ENCODE data around the gene LIG1.

The LIG1 gene

DNA sequence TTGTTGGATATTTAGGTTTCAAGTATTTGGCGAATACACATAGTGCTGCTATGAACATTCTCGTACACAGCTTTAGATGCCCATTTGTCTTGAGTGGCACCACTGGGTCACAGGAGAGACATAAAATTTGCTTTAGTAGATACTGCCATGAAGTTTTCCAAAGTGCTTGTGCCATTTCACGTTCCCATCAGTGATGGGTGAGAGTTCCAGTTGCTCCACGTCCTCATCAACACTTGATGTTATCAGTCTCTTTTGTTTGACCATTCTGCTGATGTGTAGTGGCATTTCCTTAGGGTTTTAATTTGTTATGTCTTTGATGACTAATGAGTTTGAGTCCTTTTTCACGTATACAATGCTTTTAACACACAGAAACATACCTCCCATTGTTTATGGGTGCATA, 11.4 kb upstream of the LIG1 start:
- DNase-seq, result no peak

DNA sequence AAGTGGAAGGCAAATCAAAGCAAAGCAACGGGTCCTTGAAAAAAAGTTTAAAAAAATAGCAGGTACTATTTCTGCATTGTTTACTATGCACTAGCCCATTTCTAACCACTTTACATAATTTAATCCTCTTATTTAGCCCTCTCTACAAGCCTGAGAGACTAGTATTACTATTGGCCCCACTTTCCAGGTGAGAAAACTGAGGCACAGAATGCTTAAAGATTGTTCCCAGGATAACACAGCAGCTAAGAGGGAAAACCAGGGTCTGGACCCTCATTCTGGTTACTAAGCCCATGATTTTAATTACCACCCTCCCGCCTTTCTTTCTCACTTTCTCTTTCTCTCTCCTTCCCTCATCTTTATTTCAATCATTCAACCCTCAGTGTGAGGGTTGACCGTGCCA, 6.1 kb upstream of the LIG1 start:
- no peak for DNase-seq

DNA sequence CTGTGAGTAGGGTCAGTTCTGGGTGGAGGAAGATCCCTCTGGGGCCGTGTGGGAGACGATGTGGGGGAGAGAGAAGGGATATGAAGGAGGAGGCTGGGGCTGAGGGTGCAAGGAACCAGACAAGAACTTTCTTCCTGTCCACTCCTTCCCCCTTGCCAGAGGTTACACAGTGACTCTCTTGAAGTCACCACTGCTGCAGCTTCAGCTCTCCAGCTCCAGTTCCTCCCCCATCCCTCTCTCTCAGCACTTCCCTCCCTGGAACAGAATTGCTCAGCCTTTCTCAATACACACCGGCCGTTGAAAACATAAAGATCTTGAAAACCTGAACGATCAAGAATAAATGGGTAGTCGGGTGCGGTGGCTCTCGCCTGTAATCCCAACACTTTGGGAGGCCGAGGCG, 5.4 kb upstream of the LIG1 start:
- DNase-seq, result no peak

DNA sequence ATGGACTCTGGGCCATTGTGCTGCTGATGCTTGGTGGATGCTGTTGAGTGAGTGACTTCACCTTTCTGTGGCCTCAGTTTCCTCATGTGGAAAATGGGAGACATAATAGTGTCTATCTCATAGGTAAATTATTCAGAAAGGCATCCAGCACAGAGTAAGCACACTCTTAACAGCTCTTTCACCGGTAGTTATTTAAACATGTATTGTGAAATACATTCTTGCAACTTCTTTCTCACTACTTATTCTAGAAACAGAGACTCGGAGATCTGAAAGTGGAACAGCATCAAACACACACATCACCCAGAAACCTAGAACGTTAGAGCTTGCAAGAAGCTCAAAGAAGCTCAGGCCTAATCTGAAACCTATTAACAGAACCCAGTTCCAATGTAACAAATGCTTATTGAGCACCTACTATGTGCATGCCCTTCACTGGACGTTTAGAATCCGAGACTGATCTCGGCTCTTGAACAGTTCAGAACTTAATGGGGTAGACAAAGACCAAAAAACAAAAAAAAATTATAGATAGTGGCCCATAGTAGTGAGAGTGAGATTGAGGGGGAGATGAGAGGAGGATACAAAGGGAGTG, 4.4 kb upstream of the LIG1 start:
- no peak for DNase-seq

DNA sequence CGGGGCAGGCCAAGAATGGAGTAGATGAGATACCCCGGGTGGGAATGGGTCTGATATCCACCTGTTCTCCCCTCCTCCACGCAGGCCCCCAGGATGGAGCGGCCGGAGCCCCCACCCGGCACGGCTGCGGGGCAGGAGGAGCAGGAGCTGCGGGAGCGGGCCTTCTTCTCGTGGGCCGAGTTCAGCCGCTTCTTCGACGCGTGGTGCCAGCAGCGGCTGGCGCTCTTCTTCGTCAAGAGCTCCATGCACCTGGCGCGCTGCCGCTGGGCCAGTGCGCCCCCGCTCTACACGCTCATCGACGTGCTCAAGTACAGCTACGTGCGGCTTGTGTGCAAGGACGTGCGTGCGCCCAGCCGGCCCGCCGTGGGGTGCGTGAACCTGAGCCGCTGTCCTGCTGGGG, 1.6 kb upstream of the LIG1 start:
- no peak for DNase-seq

DNA sequence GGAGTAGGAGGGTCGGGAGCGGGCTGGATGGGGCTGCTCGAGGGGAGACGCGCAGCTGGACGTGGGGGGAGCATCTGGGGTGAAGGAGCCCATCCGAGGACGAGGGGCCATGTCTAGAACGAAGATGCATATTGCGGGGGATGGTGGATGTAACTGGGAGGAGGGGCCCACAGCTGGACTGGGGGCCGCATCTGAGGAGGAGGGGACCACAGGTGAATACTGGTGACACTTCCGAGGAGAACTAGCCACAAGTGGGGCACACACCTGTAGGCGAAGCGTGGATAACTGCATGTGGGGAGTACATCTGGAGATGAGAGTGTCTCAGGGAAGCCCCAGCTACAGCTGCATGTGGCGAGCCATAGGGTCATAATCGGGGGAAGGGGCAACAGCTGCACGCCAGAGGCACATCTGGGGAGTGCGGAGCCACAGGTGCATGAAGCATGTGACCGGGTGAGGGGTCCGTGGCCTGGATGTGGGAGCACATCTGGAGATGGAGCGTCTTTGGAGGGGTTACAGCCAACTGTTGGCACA, 738 bp upstream of the LIG1 start:
- peak; percentile 50 for DNase-seq

DNA sequence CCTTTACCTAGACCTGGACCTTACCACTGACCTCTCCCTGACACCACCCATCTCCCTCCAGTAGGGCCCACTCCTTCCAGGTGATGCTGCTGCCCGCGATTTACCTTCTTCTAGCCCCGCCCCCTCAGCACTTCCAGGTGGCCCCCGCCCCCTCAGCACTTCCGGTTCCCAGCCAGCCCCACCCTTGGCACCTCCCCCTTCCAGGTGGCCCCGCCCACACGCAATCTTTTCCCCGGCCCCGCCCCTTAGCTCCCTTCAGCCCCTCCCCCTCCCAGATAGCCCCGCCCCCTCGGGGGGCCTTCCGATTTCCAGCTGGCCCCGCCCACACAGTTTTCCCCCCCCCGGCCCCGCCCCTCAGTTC, 586 bp downstream of the LIG1 start:
- DNase-seq, result no peak

DNA sequence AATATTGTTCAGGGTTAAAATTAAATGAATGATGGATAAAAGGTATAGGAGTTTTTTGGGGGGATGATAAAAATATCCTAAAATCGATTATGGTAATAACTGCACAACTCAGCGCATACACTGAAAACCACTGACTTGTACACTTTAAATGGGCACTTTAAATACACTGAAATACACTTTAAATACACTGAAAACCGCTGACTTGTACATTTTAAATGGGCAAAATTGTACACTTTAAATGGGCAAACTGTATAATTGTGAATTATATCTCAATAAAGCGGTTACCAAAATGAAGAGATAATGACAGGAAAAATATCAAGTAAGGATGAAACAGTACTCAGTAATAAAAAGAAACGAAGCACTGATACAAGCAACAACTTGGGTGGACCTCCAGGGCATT, 1.5 kb downstream of the LIG1 start:
- DNase-seq, result no peak

DNA sequence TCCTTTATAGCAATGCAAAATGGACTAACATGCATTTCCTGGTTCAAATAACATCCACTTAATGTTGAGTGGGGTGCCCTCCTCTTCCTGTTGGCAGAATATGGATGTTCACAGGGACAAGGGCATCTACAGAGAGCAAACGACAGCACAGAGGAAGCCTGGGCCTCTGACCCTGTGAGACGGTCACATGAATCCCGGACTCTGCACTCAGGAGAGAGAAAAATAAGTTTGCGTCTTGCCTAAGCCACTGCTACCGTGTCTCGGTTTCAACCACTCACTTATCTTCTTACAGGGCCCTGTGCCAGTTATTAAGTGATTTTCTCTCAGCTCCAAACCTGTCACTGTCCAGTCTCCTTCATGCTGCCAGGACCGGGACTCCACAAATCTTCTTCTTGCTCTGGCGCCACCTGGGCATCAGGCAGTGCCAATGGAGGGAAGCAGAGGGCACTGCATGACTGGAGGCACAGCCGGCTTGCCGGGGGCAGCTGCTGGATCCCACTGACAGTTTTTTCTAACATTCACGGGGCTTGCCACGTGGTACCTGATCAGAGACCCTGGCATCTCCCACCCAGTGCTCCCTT, 11.8 kb downstream of the LIG1 start:
- DNase-seq, result no peak

DNA sequence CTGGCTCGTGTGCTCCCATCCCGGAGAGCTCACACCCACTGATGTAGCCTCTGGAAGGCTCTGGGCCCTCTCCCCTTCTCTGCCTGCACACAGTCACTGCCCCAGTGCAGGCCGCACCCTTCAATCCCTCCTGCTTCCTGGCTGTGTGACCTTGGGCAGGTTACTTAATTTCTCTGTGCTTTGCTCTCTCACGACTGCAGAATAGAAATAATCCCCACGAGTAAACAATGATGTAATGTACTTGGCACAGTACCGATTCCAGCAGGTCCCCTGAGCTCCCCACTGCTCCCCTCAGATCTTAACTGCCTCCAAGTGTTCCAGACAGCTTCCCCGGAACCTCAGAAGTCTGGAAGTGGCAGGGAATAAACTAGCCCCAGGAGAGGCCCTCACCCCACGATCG, 16.1 kb downstream of the LIG1 start:
- DNase-seq, result no peak

DNA sequence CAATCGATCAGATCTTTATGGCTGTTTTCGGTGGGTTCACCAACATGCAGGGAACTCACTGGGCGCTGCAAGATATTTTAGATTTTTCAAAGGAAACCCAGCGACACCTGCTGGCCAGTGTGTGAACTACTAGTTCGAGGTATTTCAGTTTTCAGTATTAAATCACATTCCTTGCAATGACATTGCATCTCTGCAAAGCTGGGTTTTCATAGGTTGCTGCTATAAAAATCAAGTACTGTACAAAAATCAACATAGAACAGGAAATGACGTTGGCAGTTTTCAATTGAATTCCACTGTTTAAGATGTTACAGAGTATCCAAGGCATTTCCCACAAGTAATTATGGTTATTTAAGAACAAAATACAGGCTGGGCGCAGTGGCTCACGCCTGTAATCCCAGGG, 17.6 kb downstream of the LIG1 start:
- DNase-seq, result peak; percentile 67

DNA sequence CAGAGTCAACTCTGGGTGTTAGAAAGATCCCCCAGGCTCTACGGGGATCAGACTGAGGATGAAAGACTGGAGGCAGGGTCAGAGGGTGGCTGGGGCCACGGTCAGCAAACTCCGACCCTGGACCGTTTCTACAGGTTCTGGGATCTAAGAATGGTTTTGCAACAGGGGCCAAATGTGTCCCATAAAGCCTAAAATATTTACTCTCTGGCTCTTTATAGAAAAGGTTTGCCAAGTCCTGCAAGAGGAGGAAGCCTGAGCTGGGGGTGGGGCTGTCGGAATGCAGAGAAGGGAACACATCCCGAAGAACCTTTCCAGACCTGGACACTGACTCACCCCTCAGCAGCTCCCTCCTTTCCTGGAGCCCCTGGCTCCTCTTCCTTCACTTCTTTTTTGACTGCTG, 20.7 kb downstream of the LIG1 start:
- no peak for DNase-seq

DNA sequence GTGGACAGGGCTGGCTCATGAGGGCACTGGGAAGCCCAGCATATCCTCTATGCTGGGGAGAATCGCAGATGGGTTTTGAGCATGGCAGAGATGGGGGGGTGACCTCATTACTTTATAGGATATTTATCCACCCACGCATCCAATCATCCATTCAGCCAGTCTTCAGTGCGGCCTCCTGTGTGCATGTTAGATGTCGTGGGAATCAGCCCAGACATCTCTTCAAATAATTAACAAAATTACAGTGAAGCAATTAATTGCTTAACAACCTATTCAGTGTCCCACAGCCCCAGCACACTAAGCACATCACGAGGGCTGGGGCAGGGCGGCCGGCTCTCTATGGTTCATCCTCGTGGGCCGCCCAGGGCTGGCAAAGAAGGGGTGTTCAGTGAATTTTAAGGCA, 21.6 kb downstream of the LIG1 start:
- DNase-seq, result no peak

DNA sequence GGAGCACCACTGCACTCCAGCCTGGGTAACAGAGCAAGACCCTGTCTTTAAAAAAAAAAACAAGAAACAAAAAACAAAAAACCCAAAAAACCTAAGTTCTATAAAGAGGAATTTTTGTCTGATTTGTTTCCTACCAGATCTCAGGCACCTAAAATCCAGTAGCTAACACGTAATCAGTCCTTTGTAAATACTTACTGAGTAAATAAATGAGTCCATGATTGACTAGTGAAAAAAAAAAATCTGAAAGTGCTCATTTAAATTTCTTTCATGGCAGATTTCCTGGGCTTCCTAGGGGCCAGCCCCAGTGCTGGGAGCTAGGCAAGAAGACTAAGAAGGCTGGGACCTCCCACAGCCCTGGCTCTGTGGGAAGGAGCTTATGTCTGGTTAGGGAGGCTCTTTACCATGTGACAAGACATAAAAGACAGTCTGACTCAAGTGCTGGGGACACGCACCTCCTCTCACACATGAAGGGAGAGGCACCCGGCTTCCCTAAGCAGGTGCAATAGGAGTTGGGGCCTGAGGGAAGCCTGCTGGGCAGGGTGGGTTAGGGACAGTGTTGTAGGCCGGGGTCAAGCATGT, 22.5 kb downstream of the LIG1 start:
- DNase-seq, result no peak

DNA sequence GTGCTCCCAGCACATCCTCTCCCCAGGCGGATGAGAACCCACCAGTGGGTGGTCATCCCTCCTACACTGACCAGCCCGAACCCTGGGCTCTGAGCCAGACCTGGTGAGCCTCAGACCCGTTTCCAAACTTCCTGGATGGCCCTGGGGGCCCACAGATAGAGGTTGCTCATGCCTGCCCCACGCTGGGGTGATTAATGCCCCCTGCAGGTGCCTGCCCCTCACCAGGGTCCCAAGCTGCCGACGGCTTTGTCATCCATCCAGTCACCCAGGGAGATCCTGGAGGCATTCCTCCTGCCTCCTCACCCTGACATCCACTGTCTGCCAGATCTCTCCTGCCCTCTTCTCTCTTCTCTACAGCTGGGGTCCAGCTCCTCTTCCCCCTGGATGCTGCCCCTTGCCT, 31.1 kb downstream of the LIG1 start:
- no peak for DNase-seq

DNA sequence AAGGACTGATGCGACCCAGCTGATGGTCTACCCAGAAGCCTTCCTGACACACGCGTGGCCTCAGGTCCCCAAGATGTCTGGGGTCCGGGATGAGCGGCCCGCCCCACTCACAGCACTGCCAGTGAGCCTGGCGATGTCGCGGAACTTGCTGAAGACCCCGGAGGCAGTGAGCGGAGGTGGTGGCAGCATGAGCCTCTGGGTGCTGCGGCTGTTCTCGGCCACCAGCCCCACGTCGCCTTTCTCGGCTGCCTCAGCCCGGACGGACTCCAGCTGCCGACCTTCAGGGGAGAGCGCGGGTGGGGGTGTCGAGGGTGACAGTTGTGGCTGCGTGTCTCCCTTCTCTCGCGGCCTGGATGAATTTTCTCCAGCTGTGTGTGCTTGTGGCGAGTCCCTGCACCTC, 32.7 kb downstream of the LIG1 start:
- no peak for DNase-seq

DNA sequence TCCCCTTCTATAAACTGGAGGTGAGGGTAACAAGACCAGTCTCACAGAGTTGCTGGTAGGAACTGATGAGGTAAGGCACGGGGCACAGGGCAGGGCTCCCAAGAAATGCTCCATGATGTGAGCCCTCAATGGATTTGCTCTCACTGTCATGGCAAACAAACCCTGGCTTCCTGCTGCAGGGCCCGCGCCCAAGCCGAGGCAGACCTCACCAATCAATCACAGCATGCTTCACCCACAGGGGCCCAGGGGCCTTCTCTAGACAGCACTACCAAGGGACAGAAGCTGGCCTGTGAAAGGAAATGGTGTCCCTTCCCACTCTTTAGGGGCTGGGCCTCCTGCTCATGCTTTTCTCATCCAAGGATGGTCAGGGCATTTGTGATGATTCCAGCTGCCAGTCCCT, 33.6 kb downstream of the LIG1 start:
- DNase-seq, result no peak

DNA sequence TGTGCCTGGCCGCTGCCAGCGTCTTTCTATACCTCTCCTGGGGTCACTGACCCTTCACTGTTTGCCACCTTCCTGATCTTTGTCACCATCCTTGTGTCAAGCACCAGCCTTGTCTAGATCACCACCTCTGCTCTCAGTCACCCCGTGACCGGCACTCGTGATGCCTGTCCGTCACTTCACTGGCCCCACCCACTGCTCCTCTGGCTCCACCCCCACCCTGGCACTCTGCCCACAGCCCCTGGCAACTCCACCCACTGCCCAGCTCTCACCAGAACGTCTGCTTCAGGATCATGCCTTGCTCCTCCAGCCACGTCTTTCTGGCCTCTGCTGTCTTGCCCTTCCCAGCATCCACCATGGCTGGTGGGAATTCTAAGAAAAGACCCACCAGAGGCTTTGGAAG, 34.7 kb downstream of the LIG1 start:
- no peak for DNase-seq

DNA sequence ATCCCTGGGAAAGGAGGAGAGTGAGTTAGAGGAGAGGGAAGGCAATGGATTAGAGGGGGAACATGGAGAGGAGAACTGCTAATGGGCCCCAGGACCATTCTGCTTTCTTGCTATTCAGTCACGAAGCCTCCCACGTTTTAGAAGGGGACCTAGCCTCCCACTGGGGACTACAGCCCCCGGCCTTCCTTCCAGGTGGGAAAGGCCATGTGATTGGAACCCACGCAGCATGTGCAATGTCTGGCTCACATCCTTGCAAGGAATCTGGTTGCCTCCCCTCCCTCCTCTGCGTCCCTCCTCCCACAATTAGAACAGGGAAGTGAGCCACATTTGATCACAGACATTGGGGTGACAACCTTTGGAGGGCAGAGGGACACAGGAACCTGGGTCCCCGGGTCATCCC, 37.0 kb downstream of the LIG1 start:
- no peak for DNase-seq

DNA sequence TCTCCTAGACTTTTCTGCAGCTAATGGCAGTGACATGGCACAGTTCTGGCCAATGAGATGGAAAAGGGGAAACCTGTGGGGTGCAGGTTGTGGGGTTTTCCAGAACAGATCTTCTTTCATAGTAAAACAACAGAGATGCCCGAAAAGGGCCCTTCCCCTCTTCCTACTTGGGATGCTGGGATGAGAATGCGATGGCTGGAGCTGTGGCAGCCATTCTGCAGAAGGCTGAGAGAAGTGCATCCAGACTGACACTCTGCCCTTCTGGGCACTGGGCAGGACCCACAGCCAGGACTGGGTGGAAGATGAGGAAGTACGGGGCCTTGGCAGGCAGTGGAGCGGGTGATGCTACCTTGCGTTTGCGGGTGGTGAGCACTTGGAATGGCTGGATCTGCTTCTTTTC, 42.6 kb downstream of the LIG1 start:
- no peak for DNase-seq

DNA sequence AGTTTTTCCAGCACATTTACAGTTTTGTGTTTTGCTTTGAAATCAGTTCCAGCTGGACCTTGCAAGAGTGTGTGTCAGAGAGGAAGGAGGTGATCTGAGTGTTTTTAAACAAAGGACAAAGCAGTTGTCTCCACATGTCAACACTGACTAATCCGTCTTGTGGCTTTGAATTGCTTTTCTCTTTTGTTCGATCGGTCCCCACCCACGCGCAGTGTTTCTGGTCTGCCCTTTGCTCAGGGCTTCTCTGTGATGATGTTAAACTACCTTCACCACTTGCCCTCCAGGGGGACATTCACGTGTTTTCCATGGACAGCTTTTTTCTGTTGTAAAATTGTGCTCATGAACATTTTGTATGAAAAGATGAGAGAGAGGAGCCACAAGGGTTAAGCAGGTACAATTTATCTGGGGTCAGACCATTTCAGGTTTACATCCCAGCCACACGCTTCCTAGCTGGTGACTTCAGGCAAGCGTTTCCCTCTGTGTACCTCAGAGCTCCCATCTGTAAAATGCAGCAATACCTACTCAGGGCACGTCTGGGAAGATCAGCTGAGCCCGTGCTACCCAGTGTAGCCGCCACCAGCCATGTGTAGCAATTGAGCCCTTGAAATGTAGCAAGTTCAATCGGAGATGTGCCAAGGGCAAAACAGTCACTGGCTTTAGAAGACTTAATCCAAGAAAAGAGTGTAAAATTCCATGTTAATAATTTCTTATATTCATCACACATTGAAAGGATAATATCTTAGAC, 46.1 kb downstream of the LIG1 start:
- no peak for DNase-seq

DNA sequence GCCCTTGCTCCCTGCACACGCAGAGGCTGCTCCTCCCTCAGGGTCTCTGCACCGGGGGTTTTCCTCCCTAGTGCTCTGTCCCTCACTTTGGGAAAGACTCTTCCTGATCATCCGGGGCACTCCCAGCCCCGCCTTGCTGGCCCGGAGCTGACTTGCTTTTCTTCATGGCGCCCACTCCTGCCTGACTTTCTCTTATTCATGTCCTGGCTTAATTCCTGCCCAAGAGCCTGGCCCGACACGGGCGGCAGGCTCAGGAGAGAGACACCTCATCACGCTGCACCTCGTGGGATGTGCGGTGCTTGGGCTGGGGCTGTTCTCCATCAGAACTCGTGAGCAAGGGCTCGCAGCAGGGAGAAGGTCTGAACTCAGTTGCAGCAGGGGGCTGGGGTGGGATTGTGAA, 47.7 kb downstream of the LIG1 start:
- DNase-seq, result no peak

DNA sequence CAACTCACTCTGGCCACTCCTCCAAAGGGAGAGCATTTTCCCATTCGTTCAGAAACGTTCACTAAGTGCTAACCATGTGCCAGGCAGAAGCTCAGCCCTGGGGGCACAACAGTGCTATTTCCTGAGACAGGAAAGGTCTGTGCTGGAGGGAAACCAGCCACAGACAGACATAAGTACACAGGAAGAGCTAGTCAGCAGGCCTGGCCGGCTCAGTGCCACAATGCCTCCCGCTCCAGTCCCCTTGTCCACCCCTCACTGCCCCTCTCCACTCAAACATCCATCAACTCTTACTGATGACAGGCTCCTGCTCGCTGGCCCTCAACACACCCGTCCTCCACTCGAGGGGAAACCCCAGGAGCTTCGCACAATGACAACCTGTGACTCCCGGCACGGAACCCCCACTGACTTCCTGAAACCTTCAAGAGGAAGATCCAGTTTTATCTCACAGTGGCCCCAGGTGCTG, 48.2 kb downstream of the LIG1 start:
- DNase-seq, result no peak

DNA sequence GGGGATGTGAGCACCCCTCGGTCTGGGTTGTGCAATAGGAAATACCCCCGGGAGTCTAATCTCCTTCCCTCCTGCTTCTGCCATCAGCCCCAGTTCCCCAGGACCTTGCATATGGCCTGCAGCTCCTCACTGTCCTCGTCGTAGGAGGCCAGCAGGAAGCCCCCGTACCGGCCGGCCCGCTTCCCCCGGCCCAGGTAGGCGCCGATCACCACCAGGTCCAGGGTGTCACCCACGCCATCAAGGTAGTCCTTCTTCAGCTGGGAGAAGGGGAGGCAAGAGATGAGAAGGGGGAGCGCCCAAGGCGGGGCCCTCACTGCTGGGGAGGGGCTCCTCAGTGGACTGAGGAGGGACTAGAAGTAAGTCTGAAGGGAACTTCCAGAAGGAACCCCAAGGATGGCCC, 49.1 kb downstream of the LIG1 start:
- DNase-seq, result no peak

Measured in right hindlimb (tissue), 1 donor.